Keratinocyte (primary cell): ENCODE data around the gene KSR2. TPM values are rescaled to one million over a fixed set of nuclear protein-coding genes. Genes with fewer than 3 reads are reported as not detected.

Experiments used
- DNase-seq: peaks from one replicate; pipeline ENCODE4 v3.0.0-alpha.2; 2011; ENCODE audit warnings: low read depth, missing footprints, low spot score
- FAIRE-seq: peaks from 2 replicates; lab custom pipeline; 2011; peaks lifted over from hg19 to GRCh38; lab: Jason Lieb, UNC
- H2AFZ ChIP-seq: 2 replicates; pipeline ENCODE4 v1.6.0; 2012; ENCODE audit warnings: low read length, control low read depth, inconsistent platforms; ENCODE audit not compliant: control insufficient read depth
- H3K27ac ChIP-seq: 2 replicates; pipeline ENCODE4 v1.5.1; 2011; ENCODE audit warnings: low read length; ENCODE audit not compliant: control insufficient read depth, insufficient read depth
- H3K27me3 ChIP-seq: 3 replicates; pipeline ENCODE4 v1.6.0; 2011; ENCODE audit warnings: low read length; ENCODE audit not compliant: control insufficient read depth, insufficient read depth; ENCODE audit errors: extremely low read depth
- H3K36me3 ChIP-seq, 2 experiments: 2 replicates in 1 of 2; 3 replicates in 1 of 2; pipeline ENCODE4 v1.5.1; 2011; ENCODE audit warnings: low read length in 2 of 2, mild to moderate bottlenecking in 1 of 2; ENCODE audit not compliant: control insufficient read depth in 2 of 2, insufficient read depth in 2 of 2; ENCODE audit errors: extremely low read depth in 1 of 2
- H3K4me1 ChIP-seq: 3 replicates; pipeline ENCODE4 v1.5.1; 2011; ENCODE audit warnings: low read length; ENCODE audit not compliant: control insufficient read depth, insufficient read depth; ENCODE audit errors: extremely low read depth
- H3K4me2 ChIP-seq: 3 replicates; pipeline ENCODE4 v1.6.0; 2011; ENCODE audit warnings: low read depth, low read length; ENCODE audit not compliant: control insufficient read depth, insufficient read depth; ENCODE audit errors: extremely low read depth
- H3K4me3 ChIP-seq, 3 experiments: fragments of 200-600 bp in 1 of 3; sonication (generic) in 1 of 3; 2 replicates in 2 of 3; 3 replicates in 1 of 3; pipeline ENCODE4 v1.5.1; 2011 to 2016; ENCODE audit warnings: low read length in 3 of 3, mild to moderate bottlenecking in 3 of 3, control low read depth in 2 of 3, inconsistent platforms in 1 of 3, low read depth in 1 of 3, mixed read lengths in 1 of 3, mixed run types in 1 of 3, moderate library complexity in 1 of 3; ENCODE audit not compliant: control insufficient read depth in 2 of 3, insufficient read depth in 2 of 3; ENCODE audit errors: extremely low read depth in 1 of 3
- H3K79me2 ChIP-seq: 2 replicates; pipeline ENCODE4 v1.6.0; 2012; ENCODE audit warnings: low read length; ENCODE audit not compliant: control insufficient read depth, insufficient read depth
- H3K9ac ChIP-seq: 3 replicates; pipeline ENCODE4 v1.6.0; 2011; ENCODE audit warnings: low read length; ENCODE audit not compliant: control insufficient read depth, insufficient read depth; ENCODE audit errors: extremely low read depth
- H3K9me1 ChIP-seq: 3 replicates; pipeline ENCODE4 v1.6.0; 2011; ENCODE audit warnings: low read length; ENCODE audit not compliant: control insufficient read depth, insufficient read depth; ENCODE audit errors: extremely low read depth
- H3K9me3 ChIP-seq: 2 replicates; pipeline ENCODE4 v1.5.1; 2012; ENCODE audit warnings: low read depth, low read length; ENCODE audit not compliant: control insufficient read depth
- H4K20me1 ChIP-seq: 3 replicates; pipeline ENCODE4 v1.6.0; 2011; ENCODE audit warnings: low read length; ENCODE audit not compliant: control insufficient read depth, insufficient read depth; ENCODE audit errors: extremely low read depth
- EZH2 ChIP-seq: IDR thresholded peaks from one replicate; pipeline ENCODE4 v1.6.1; 2012; ENCODE audit warnings: inconsistent platforms, mild to moderate bottlenecking, low read length, moderate library complexity
- dilution Hi-C: fragments of 300-500 bp; cut with MboI; formaldehyde crosslinking; loops from one replicate; pipeline ENCODE4 v1.7.0; 2020; ENCODE audit warnings: low sequenced_read_pairs; ENCODE audit not compliant: extremely low pct_ligation_motif_present
- polyA plus RNA-seq, 5 experiments: library from polyadenylated mRNA; depleted of rRNA in 3 of 5; stranded (reverse) in 3 of 5; stranded (forward) in 1 of 5; unstranded in 1 of 5; fragments of >200 nt; gene quantifications; 1 replicate in 1 of 5; 2 replicates in 3 of 5; 3 replicates in 1 of 5; pipeline versions ENCODE4 v1.2.1 to v1.2.3, GENCODE V29; 2011 to 2012; ENCODE audit warnings: missing spikeins in 2 of 5, low read depth in 1 of 5, low replicate concordance in 1 of 5
- TF ChIP-seq, protein P1 (sequence below), 3 experiments: IDR thresholded peaks in 1 of 3; conservative IDR thresholded peaks in 1 of 3; optimal IDR thresholded peaks in 1 of 3; 2 replicates in 2 of 3; 3 replicates in 1 of 3; pipeline versions ENCODE3 to v1.5.1; 2011; ENCODE audit warnings: low read length in 3 of 3, mild to moderate bottlenecking in 3 of 3, moderate library complexity in 2 of 3, control low read depth in 1 of 3, inconsistent platforms in 1 of 3; ENCODE audit not compliant: insufficient read depth in 2 of 3; ENCODE audit errors: extremely low read depth in 1 of 3

Gene KSR2
- polyA plus RNA-seq, 1 donor (not counting 4 experiments of a cell fraction or from before 2014, with no cell fraction given): 0.01 TPM

DNA sequence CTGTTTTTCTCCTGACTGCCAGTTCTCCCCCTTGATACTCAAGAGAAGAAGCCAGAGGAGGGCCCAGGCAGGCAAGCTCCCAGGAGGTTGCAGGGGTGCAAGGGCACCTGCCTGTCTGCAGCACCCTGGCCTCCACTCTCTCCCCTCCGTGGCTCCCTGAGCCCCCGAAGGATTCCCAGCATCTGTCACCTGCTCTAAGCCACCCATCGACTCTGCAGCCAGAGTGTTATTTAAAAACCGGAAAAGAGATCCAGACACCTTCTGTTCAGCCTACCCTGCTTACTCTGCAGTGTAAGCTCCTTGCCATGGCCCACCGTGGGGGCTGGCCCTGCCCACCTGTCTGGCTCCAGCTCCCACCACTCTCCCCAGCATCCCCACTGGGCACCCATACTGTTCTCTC is 121.4 kb downstream of the KSR2 start:
- no peak for FAIRE-seq
- dilution Hi-C loops: loop anchor here (25.0 kb wide), 1 partner anchor 485 kb away; the partner anchor contains the start of gene NOS1

DNA sequence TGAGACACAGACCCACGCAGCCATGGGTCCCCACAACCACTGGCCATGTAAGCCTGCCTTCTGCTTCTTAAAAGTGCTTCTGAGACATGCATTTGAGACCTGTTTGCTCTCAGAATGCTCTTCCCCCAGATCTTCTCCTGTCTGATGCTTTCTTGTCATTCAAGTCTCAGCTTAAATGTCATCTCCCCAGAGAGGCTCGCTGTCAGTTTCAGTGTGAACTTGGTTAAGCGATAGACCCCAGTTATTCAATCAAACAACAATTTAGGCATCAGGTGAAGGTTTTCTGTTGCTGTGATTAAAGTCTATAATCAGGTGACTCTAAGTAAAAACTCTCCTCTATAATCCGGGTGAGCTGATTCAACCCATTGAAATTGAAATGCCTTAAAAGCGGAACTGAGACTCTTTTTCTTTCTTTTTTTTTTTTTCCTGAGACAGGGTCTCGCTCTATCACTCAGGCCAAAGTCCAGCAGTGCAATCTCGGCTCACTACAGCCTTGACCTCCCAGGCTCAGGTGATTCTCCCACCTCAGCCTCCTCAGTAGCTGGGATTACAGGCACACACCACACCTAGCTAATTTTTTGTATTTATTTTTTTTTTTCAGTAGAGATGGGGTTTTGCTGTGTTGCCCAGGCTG is 123.4 kb downstream of the KSR2 start:
- Histone ChIP-seq H3K4me2 (no peak overlapping the region), H3K9me3 (no peaks in the 10 kb centered on the region), H3K9me1 (no peaks in the 10 kb centered on the region), H3K27me3 (peaks cover 11% of the 10 kb centered on the region), H4K20me1 (no peaks in the 10 kb centered on the region), H3K36me3 (no peaks in the 10 kb centered on the region), H3K4me1 (no peaks in the 10 kb centered on the region), H2AFZ (no peak overlapping the region), H3K27ac (no peak overlapping the region), H3K9ac (no peak overlapping the region), H3K79me2 (no peaks in the 10 kb centered on the region), H3K4me3 (no peak overlapping the region)
- dilution Hi-C loops: loop anchor here (25.0 kb wide), 1 partner anchor 483 kb away; the partner anchor contains the start of gene NOS1
- DNase-seq (no peak), FAIRE-seq (no peak)
- TF ChIP-seq, protein P1, sequence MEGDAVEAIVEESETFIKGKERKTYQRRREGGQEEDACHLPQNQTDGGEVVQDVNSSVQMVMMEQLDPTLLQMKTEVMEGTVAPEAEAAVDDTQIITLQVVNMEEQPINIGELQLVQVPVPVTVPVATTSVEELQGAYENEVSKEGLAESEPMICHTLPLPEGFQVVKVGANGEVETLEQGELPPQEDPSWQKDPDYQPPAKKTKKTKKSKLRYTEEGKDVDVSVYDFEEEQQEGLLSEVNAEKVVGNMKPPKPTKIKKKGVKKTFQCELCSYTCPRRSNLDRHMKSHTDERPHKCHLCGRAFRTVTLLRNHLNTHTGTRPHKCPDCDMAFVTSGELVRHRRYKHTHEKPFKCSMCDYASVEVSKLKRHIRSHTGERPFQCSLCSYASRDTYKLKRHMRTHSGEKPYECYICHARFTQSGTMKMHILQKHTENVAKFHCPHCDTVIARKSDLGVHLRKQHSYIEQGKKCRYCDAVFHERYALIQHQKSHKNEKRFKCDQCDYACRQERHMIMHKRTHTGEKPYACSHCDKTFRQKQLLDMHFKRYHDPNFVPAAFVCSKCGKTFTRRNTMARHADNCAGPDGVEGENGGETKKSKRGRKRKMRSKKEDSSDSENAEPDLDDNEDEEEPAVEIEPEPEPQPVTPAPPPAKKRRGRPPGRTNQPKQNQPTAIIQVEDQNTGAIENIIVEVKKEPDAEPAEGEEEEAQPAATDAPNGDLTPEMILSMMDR (optimal IDR thresholded peaks at IDR 0.05 in 1 of 3, IDR thresholded peaks at IDR 0.05 in 1 of 3, conservative IDR thresholded peaks at IDR 0.05 in 1 of 3; ENCODE audit: extremely low read depth in 1 of 3, insufficient read depth in 2 of 3, low read length in 3 of 3): no peak
- no peak for TF ChIP-seq EZH2

More for the DNA sequence above, 121.4 kb downstream of the KSR2 start:
- no peaks in the 10 kb centered on the region for H3K4me1 ChIP-seq
- no peak for DNase-seq
- H4K20me1 ChIP-seq: no peaks in the 10 kb centered on the region
- H3K79me2 ChIP-seq: no peaks in the 10 kb centered on the region
- no peak overlapping the region for H2AFZ ChIP-seq
- H3K9me3 ChIP-seq: no peaks in the 10 kb centered on the region
- no peak overlapping the region for H3K4me3 ChIP-seq
- no peaks in the 10 kb centered on the region for H3K9me1 ChIP-seq
- H3K4me2 ChIP-seq: no peak overlapping the region
- no peaks in the 10 kb centered on the region for H3K36me3 ChIP-seq
- H3K27ac ChIP-seq: no peak overlapping the region
- peaks cover 11% of the 10 kb centered on the region for H3K27me3 ChIP-seq
- TF ChIP-seq EZH2: no peak
- TF ChIP-seq, protein P1 (optimal IDR thresholded peaks at IDR 0.05 in 1 of 3, IDR thresholded peaks at IDR 0.05 in 1 of 3, conservative IDR thresholded peaks at IDR 0.05 in 1 of 3; ENCODE audit: extremely low read depth in 1 of 3, insufficient read depth in 2 of 3, low read length in 3 of 3): no peak
- no peak overlapping the region for H3K9ac ChIP-seq
